GM19395 (cell line): ENCODE measurements around the gene ZNF79.

ENCODE experiments used
- ATAC-seq: cut with Tn5 transposase; IDR thresholded peaks from one replicate; pipeline ENCODE4 v1.9.1; 2021; ENCODE audit warnings: mild to moderate bottlenecking, moderate library complexity; ENCODE audit not compliant: unreplicated experiment

The ZNF79 gene

GRCh38 chr9:127423934-127424675 is at the start of gene ZNF79:
ZNF79 (plus strand) TSS chr9:127424382; CDS start chr9:127424788, 406 bp downstream.
- peak; percentile 85 for ATAC-seq

GRCh38 chr9:127380479-127380878 is 43.7 kb upstream of the ZNF79 start:
- ATAC-seq, result no peak

GRCh38 chr9:127382541-127382940 is 41.6 kb upstream of the ZNF79 start:
- no peak for ATAC-seq

GRCh38 chr9:127384016-127384730 is 40.0 kb upstream of the ZNF79 start:
- ATAC-seq, result no peak

GRCh38 chr9:127384901-127385300 is 39.3 kb upstream of the ZNF79 start:
- ATAC-seq, result no peak

- no peak for ATAC-seq
Measured at GRCh38 chr9:127386249-127386648, 37.9 kb upstream of the ZNF79 start.

GRCh38 chr9:127386981-127387380 is 37.2 kb upstream of the ZNF79 start:
- ATAC-seq, result no peak

- peak; percentile 87 for ATAC-seq
Measured at GRCh38 chr9:127388037-127388855, 35.9 kb upstream of the ZNF79 start.

- no peak for ATAC-seq
Measured at GRCh38 chr9:127388856-127389238, 35.3 kb upstream of the ZNF79 start.

- ATAC-seq, result no peak
Measured at GRCh38 chr9:127389381-127390247, 34.6 kb upstream of the ZNF79 start.

GRCh38 chr9:127390248-127390545 is 34.0 kb upstream of the ZNF79 start:
- ATAC-seq, result no peak

GRCh38 chr9:127390563-127390962 is 33.6 kb upstream of the ZNF79 start:
- ATAC-seq, result no peak

- ATAC-seq, result no peak
Measured at GRCh38 chr9:127392166-127392565, 32.0 kb upstream of the ZNF79 start.

GRCh38 chr9:127392976-127393375 is 31.2 kb upstream of the ZNF79 start:
- no peak for ATAC-seq

GRCh38 chr9:127393645-127394044 is 30.5 kb upstream of the ZNF79 start:
- no peak for ATAC-seq

GRCh38 chr9:127395497-127396252 is 28.5 kb upstream of the ZNF79 start:
- ATAC-seq, result no peak

- no peak for ATAC-seq
Measured at GRCh38 chr9:127396253-127396807, 27.9 kb upstream of the ZNF79 start.

- peak; percentile 95 for ATAC-seq
Measured at GRCh38 chr9:127396808-127397645, 27.2 kb upstream of the ZNF79 start, which contains the start of gene SLC2A8. SLC2A8 (plus strand) TSS chr9:127397169; CDS start chr9:127397231, 62 bp downstream.
